T-helper 1 cell treated with Interleukin-12 subunit alpha and Interleukin-12 subunit beta and Interleukin-4 antibody, amounts not matched to agents 30 μg/mL and 1 μg/mL, for 36 hours (primary cell): Measurements from ENCODE around the gene MTIF3.

Experiments used
- H3K27ac Mint-ChIP-seq: one replicate; pipeline ENCODE4 v1.8.0; 2021; ENCODE audit warnings: mild to moderate bottlenecking, mixed read lengths
- H3K27me3 Mint-ChIP-seq: one replicate; pipeline ENCODE4 v1.8.0; 2021; ENCODE audit warnings: low read depth, mixed read lengths
- H3K36me3 Mint-ChIP-seq: one replicate; pipeline ENCODE4 v1.8.0; 2021; ENCODE audit warnings: low read depth, mixed read lengths
- H3K4me1 Mint-ChIP-seq: one replicate; pipeline ENCODE4 v1.8.0; 2021; ENCODE audit warnings: low read depth, mixed read lengths
- H3K4me3 Mint-ChIP-seq: one replicate; pipeline ENCODE4 v1.8.0; 2021; ENCODE audit warnings: mild to moderate bottlenecking, moderate library complexity, mixed read lengths
- H3K9me3 Mint-ChIP-seq: one replicate; pipeline ENCODE4 v1.8.0; 2021; ENCODE audit warnings: mixed read lengths

The MTIF3 gene

DNA sequence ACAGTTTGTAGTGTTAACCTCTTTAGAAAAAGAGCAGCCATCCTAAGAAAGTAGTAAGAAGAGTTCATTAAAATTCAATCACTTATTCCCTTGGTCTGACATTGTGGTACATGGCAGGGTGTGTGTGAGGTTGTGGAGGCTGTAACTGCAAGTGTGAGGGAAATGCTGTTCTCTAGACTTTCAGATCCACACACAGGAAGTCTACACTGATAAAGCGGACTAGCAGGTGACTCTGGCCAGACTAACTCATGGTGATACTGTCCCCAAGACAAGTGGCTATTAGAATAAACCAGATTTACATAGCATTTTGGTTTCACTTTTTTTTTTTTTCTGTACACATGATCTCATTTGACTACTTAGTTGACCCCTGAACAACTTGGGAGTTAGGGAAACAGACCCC is 10.0 kb downstream of the MTIF3 start:
- H3K27me3 Mint-ChIP-seq, result no peaks in the 10 kb centered on the region
- H3K9me3 Mint-ChIP-seq, result no peaks in the 10 kb centered on the region
- no peak overlapping the region for H3K27ac Mint-ChIP-seq
- H3K36me3 Mint-ChIP-seq, result peaks cover 49% of the 10 kb centered on the region
- H3K4me3 Mint-ChIP-seq, result no peak overlapping the region
- H3K4me1 Mint-ChIP-seq, result peaks cover 45% of the 10 kb centered on the region

DNA sequence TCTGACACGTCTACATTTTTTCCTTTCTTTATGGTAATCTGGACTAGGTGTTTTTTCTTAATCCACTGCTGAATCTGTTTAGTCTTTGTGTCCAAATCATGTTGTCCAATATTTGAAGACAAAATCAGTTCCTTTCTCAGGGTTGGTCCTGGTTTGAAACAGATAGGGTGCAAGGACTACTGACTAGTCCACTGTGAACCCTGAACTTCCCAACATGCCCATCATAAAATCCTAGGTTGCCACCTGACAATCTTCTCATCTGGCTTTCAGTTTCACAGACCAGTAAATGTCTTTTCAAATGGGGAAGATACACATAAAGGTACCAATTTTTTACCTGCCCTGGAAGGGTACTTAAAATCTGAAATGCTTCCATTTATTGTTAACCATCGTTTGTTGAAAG is 13.2 kb downstream of the MTIF3 start:
- Mint-ChIP-seq H3K36me3 (peaks cover 60% of the 10 kb centered on the region), H3K4me3 (no peak overlapping the region), H3K27me3 (no peaks in the 10 kb centered on the region), H3K4me1 (peaks cover 39% of the 10 kb centered on the region), H3K9me3 (no peaks in the 10 kb centered on the region), H3K27ac (no peak overlapping the region)

DNA sequence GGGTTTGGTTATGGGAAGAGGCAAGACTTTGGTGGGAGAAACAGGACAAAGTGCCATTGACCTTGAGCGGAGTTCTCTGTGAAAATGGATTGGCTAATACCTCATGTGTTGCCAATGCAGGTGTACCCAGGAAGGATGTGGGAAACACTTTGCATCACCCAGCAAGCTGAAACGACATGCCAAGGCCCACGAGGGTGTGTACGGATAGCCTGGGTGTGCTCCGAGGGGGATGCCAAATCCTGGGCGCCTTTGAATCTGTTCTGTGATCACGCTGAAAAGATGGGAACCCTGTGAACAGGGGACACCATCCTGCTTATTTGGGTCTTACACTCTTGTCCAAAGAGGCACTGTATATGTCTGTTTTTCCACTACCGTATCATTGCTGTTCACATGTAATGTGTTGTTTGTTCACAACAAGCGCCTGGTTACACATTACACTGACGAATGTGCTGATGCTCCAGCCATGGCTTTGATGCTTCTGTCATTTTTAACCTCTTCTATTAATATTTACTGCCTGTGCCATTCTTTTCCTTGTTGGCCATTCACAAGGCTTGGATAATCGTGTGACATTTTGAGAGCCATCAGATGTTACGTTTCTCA is 17.7 kb downstream of the MTIF3 start:
- no peak overlapping the region for H3K4me3 Mint-ChIP-seq
- H3K27me3 Mint-ChIP-seq, result no peaks in the 10 kb centered on the region
- H3K36me3 Mint-ChIP-seq, result peaks cover 58% of the 10 kb centered on the region
- peaks cover 37% of the 10 kb centered on the region for H3K4me1 Mint-ChIP-seq
- no peak overlapping the region for H3K27ac Mint-ChIP-seq
- no peaks in the 10 kb centered on the region for H3K9me3 Mint-ChIP-seq

DNA sequence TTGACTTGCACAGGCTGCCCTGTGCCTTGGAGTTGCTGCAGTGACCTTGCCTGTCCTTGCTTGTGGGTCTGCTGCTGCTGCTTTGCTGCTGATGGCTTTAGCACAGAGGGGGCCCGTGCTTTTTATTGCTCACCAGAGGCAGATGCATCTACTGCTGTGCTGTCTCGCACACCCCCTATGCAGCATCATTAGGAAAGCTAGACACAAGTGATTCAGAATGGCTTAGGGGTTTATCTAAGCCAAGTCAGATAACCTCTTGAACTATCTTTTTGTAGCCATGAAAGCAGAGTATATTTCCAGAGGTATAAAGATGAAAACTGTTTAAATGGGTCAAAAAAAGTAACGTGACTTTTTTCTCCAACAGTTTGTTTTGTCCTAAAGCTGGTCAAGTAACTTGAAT is 18.2 kb downstream of the MTIF3 start:
- Mint-ChIP-seq H3K4me3 (no peak overlapping the region), H3K27me3 (no peaks in the 10 kb centered on the region), H3K9me3 (no peaks in the 10 kb centered on the region), H3K4me1 (peaks cover 37% of the 10 kb centered on the region), H3K27ac (no peak overlapping the region), H3K36me3 (peaks cover 58% of the 10 kb centered on the region)

DNA sequence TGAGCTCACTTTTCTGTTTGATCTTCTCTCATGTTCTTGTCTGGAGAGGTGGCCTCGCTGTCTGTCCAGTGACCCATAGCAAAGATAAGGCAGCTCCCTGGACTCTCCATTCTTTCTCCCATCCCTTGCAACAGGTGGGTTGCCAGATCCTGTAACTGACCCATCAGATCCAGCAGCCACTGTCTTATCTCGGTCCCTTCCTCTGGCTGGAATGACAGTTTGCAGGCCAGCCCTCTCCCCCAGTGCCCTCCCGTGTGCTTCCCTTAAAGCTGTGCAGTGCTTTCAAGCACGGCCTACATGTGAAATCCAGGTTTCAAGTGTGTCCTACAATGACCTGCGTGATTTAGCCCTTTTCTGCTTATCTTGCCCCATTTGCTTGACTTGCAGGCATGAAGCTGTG is 22.2 kb downstream of the MTIF3 start:
- no peaks in the 10 kb centered on the region for H3K27me3 Mint-ChIP-seq
- peaks cover 52% of the 10 kb centered on the region for H3K36me3 Mint-ChIP-seq
- H3K4me3 Mint-ChIP-seq, result peak overlapping the region; percentile 60
- H3K4me1 Mint-ChIP-seq, result peaks cover 50% of the 10 kb centered on the region
- no peaks in the 10 kb centered on the region for H3K9me3 Mint-ChIP-seq
- peak overlapping the region; percentile 97 for H3K27ac Mint-ChIP-seq

DNA sequence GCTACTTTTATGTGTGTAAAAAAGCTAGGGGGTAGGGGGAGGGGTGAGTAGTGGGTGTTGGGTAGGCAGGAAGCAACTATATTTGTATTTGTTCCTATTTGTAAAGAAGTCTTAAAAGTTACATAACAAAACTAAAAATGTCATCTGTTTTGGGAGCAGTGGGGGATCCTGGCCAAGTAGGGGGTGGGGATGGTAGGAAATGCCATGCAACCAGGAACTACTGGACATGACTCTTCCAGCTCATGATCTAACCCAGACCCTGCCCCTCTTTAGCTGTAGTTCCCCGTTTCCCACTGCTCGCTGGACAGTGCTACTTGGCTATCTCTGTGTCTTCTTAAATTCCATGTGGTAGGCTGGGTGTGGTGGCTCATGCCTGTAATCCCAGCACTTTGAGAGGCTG is 22.7 kb downstream of the MTIF3 start:
- peaks cover 47% of the 10 kb centered on the region for H3K36me3 Mint-ChIP-seq
- H3K4me1 Mint-ChIP-seq, result peaks cover 51% of the 10 kb centered on the region
- peak overlapping the region; percentile 91 for H3K4me3 Mint-ChIP-seq
- H3K27ac Mint-ChIP-seq, result peak overlapping the region; percentile 97
- H3K9me3 Mint-ChIP-seq, result no peaks in the 10 kb centered on the region
- no peaks in the 10 kb centered on the region for H3K27me3 Mint-ChIP-seq

DNA sequence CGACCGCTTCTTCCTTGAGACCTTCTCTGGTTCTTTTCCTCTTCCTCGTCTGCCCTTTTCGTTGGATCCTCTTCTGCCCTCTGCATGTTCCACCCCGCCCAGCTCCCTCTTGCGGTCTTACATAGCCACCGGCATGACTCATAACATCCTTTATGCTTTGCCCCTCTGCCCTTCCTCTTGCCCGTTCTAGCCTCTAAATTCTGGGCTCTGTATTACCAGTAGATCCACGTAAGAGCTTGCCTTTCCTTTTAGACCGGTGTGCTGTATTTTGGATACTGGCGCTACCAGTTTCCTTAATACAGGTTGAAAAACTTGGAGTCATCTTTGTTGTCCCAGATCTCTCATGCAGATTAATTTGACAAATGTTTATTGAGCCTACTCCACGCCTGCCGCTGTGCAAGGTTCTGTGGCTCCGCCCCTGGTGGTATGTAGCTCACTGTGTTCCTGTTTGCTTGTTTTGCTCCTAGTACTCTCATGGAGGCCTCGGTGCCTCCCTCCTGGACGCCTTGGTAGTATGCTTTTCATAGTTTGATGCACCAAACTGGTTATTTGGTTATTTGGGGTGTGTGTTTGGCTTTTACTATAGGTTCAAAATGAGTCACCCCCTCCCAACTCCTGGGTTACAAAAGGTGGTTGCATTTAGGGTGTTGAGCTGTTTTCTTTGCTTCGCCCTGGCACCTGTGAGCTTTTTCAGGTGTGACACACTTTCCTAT is 24.3 kb downstream of the MTIF3 start:
- H3K4me3 Mint-ChIP-seq, result peak overlapping the region; percentile 91
- H3K4me1 Mint-ChIP-seq, result peaks cover 43% of the 10 kb centered on the region
- no peaks in the 10 kb centered on the region for H3K27me3 Mint-ChIP-seq
- H3K27ac Mint-ChIP-seq, result peak overlapping the region; percentile 97
- peaks cover 35% of the 10 kb centered on the region for H3K36me3 Mint-ChIP-seq
- no peaks in the 10 kb centered on the region for H3K9me3 Mint-ChIP-seq

DNA sequence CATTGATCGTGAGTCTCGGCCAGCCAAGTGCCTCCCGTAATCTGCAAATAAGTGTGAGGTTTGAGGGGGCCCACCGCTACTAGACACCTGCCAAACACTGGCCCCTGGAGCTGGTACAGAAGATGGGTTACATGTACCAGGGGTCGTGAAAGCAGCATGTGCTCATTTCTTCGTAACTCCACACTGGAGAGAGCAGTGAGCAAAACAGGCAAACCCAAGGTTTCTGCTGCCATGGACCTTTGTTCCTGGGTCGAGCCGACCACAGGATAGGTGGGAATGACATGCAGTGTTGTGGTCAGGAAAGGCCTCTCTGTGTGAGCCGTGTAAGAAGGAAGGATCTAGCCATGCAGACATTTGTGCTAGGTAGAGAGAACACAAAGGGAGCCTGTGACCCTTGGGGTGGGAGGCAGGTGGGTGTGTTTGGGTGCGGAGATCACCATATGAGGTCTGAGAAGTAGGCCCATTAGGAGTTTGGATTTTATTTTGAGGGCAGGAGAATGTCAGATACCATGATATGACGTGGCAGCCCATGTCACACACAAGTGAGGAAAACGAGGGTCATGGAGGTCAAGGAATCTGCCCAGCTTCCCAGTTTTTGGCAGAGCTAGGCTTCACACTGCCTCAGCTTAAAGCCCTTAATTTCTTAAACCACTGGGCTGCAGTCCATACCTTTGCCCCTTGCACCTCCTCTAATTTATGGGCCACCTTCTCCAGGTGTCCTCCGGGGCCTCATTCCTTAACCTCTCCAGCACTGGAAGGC is 25.0 kb downstream of the MTIF3 start:
- peaks cover 36% of the 10 kb centered on the region for H3K4me1 Mint-ChIP-seq
- H3K36me3 Mint-ChIP-seq, result peaks cover 28% of the 10 kb centered on the region
- H3K27ac Mint-ChIP-seq, result peak overlapping the region; percentile 97
- no peaks in the 10 kb centered on the region for H3K9me3 Mint-ChIP-seq
- H3K27me3 Mint-ChIP-seq, result no peaks in the 10 kb centered on the region
- H3K4me3 Mint-ChIP-seq, result peak overlapping the region; percentile 91

DNA sequence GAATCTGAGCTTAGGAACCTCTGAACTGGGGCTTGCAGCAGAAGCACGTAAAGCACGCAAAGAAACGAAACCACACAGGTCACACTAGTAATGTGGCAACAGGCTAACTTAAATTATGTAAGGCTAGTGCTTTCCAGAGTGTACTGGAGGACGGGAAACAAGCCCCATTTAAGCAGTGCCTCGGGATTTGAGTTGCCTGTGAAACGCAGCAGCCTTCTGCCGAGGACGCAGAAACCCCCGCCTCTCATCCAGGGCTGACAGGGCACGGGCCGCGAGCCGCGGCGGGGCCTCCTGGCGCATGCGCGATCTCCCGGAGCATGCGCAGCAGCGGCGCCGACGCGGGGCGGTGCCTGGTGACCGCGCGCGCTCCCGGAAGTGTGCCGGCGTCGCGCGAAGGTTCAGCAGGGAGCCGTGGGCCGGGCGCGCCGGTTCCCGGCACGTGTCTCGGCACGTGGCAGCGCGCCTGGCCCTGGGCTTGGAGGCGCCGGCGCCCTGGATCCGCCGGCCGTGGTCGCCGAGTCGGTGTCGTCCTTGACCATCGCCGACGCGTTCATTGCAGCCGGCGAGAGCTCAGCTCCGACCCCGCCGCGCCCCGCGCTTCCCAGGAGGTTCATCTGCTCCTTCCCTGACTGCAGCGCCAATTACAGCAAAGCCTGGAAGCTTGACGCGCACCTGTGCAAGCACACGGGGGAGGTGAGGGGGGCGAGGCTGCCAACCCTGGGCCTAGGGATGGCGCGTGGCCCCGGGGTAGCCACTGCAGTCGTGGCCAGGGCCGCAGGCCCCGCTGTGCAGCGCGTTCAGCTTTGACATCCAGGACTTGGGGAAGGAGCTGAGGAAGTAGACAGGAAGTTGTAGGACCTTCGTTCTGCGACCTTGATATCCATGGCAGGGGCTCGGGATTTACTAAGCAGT is 25.9 kb downstream of the MTIF3 start, which contains the start of gene GTF3A:
Gene GTF3A, plus strand, starts transcription at position 374 of the 912 bp plus-strand sequence.
- H3K27me3 Mint-ChIP-seq, result no peaks in the 10 kb centered on the region
- peak within 1 kb of the TSS; percentile 91 for H3K4me3 Mint-ChIP-seq
- H3K27ac Mint-ChIP-seq, result peak within 1 kb of the TSS; percentile 97
- H3K9me3 Mint-ChIP-seq, result no peaks in the 10 kb centered on the region
- H3K4me1 Mint-ChIP-seq, result peaks cover 36% of the 10 kb centered on the region
- peaks cover 25% of the 10 kb centered on the region for H3K36me3 Mint-ChIP-seq

DNA sequence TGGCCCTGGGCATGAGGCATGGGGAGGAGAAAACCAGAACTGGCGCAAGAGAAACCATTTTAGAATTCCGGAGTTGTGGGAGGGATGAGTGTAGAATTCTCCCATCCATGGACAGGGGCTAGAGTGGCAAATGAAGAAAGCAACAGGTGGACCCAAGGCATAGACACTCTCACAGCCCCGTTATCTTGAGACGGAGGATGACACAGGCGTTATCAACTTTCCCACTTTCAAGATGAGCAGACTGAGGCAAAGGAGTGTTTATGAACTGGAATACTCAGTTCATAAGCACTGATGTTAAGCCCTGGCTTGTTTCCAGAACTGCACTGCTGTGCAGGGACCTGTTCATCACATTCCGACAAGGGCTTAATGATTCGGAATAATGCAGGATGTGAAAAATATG is 27.0 kb downstream of the MTIF3 start:
- Mint-ChIP-seq H3K36me3 (peaks cover 22% of the 10 kb centered on the region), H3K4me1 (peaks cover 32% of the 10 kb centered on the region), H3K27ac (peak overlapping the region; percentile 83), H3K27me3 (no peaks in the 10 kb centered on the region), H3K9me3 (no peaks in the 10 kb centered on the region), H3K4me3 (peak overlapping the region; percentile 52)

DNA sequence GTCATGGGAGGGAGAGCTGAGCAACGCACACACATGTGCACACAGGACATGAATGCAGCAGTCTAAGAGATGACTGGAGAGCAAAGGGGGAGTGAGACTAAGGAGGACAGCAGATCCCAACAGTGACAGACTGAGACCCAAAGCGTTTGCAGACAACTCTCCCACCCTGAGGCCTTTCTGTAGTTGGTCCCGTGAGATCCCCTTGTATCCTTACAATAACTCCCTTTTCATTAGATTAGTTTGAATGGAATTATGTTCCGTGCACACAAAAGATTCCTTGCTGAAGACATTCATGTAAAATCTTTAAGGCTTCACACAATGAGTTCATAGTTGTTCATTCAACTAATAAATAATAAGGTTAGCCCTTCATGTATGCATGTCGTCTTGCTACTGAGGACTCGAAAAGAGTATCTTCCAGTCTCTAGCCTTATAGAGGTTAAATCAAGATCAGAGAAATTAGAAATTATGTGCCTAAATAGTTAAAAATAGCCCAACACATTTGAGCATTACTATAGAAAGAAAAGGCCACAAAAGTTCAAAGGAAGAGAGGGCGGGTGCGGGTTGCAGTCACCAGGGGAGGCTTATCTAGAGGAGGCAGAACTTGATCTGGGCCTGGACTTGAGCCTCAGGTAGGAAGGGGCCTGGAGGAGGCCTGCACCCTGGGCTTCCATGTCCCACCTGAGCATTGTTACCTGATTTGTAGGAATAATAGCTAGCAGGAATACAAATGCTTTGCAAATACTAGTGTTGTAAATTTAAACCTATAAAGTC is 29.1 kb downstream of the MTIF3 start:
- Mint-ChIP-seq H3K27me3 (no peaks in the 10 kb centered on the region), H3K36me3 (peaks cover 6% of the 10 kb centered on the region), H3K27ac (no peak overlapping the region), H3K4me1 (peaks cover 16% of the 10 kb centered on the region), H3K9me3 (no peaks in the 10 kb centered on the region), H3K4me3 (no peak overlapping the region)

DNA sequence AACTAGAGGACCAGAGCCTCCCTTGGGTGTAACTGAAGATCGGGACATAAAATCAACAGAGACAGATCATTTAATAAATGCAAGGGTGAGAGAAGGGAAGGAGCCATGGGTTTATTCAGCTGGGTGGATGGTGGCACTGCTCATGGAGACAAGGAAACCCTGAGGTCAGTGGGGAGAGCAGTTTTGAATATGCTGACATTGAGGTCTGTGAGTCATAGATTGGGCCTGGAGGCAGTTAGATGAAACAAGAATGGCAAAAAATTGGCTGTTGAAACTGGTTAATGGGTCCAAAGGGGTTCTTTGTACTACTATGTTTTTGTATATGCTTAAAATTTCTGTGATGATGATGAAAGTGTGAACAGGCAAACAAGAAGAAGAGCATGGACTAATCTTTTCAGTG is 31.0 kb downstream of the MTIF3 start:
- peaks cover 6% of the 10 kb centered on the region for H3K27me3 Mint-ChIP-seq
- peaks cover 5% of the 10 kb centered on the region for H3K4me1 Mint-ChIP-seq
- no peaks in the 10 kb centered on the region for H3K9me3 Mint-ChIP-seq
- H3K36me3 Mint-ChIP-seq, result no peaks in the 10 kb centered on the region
- no peak overlapping the region for H3K4me3 Mint-ChIP-seq
- H3K27ac Mint-ChIP-seq, result no peak overlapping the region

DNA sequence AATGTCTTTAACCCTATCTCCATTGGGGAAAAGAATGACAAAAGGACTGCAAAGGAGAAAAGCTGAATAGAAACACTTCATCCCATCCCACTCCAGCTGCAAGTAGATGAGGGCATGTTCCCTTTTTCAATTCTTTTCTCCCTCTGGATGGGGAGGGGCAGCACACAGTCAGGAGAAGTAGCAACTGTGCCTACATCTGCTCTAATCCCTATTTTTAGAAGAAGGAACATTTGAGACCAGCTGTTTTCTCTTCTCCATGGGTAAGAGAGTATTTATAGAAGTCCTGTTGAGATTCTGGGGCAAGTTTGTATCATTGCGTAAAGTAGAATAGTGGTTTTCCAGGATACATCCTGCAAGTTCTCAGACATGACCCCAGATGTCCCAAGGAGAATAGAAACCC is 35.2 kb downstream of the MTIF3 start:
- H3K27ac Mint-ChIP-seq, result no peak overlapping the region
- no peaks in the 10 kb centered on the region for H3K9me3 Mint-ChIP-seq
- H3K27me3 Mint-ChIP-seq, result peaks cover 30% of the 10 kb centered on the region
- H3K4me1 Mint-ChIP-seq, result no peaks in the 10 kb centered on the region
- H3K4me3 Mint-ChIP-seq, result no peak overlapping the region
- no peaks in the 10 kb centered on the region for H3K36me3 Mint-ChIP-seq
